Measurements from ENCODE around the gene PTER.
A peak's percentile ranks its signal among the peaks of the same experiment; 100 is the strongest.

The PTER gene

DNA sequence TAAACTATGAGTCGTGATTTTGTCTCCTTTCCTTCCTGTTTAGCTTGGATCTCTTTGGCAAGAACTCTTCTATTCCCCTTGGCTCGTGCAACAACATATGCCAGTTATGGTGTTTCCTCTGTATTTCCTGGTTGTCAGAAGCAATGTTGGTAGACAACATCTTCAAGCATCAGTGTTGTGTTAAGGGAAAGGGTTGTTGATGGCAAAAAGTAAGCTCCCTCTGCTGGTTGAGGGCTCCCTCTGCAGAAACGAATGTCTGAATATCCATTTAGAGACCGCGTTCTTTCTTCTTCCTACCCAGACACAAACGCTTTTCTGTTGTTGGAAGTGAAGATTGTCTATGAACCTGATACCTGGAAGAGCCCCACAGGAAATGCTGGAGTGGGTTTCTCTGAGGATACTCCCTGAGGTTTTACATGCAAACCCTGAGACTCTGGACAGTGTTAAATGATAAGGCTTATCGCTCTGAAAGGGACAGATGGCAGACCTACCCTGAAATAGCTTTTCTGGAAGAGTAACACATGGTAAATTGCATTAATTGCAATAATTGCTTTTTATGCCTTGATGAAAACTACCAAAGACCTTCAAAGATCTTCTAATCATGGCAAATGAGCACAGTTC is 108.4 kb downstream of the PTER start:
- peak; percentile 4 for DNase-seq

GRCh38 chr10:16547973-16548372 is 111.2 kb downstream of the PTER start:
- no peak for DNase-seq

- DNase-seq = no peak
Observed at GRCh38 chr10:16559236-16559773, 122.5 kb downstream of the PTER start.

DNA sequence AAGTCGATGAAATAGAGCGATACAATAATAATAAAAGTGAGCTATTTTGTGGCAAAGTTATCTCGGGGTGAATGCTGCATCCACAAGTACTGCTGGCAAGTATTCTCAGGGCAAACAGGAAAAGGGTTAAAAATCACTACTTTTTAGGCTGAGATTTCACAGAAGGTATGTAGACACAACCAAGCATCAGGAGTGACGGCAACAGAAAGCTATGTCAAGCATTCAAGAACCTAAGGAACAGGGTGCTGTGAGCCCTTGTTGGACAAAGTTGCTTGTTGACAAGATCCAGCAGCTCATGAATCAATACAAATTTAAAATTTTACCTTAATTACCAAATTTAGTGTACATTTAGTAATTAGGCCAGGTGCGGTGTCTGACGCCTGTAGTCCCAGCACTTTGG is 126.1 kb downstream of the PTER start:
- no peak for DNase-seq
